Cardiac fibroblast (primary cell): Measurements from ENCODE around the gene BMP8B.
"Not testable (repeated sequence)": the region's sequence is repeated elsewhere in the genome, so short reads cannot be mapped to it uniquely, and the experiment has no call there.

Experiments used
- DNase-seq, 2 donors: peaks; one replicate each; pipeline versions ENCODE4 v3.0.0 to v3.0.0-alpha.2; 2010; ENCODE audit warnings: low read depth in 2 of 2
- H3K4me3 ChIP-seq, 2 donors: replicated peaks in 1 of 2; 1 replicate in 1 of 2; 2 replicates in 1 of 2; pipeline ENCODE4 v1.5.1; 2011; ENCODE audit warnings: low read depth in 2 of 2, low read length in 2 of 2, mild to moderate bottlenecking in 2 of 2, moderate library complexity in 1 of 2
- CTCF ChIP-seq: IDR thresholded peaks from one replicate; pipeline ENCODE4 v1.5.1; 2011; ENCODE audit warnings: low read depth, mild to moderate bottlenecking, low read length, inconsistent platforms

The BMP8B gene

GRCh38 chr1:39832294-39832693, 43.6 kb upstream of the BMP8B start:
- no peak for TF ChIP-seq CTCF
- no peak overlapping the region for H3K4me3 ChIP-seq
- no peak for DNase-seq

- H3K4me3 ChIP-seq, result no peak overlapping the region
- no peak for TF ChIP-seq CTCF
- DNase-seq, result peak in 1 of 2 donors; percentile 23
Measured at GRCh38 chr1:39829791-39830533, 41.3 kb upstream of the BMP8B start.

GRCh38 chr1:39828734-39829133, 40.1 kb upstream of the BMP8B start:
- H3K4me3 ChIP-seq, result no peak overlapping the region
- DNase-seq, result no peak
- TF ChIP-seq CTCF, result no peak

GRCh38 chr1:39828255-39828654, 39.6 kb upstream of the BMP8B start:
- not testable (repeated sequence) for DNase-seq, H3K4me3 ChIP-seq

GRCh38 chr1:39827201-39827600, 38.5 kb upstream of the BMP8B start:
- TF ChIP-seq CTCF, result no peak
- no peak overlapping the region for H3K4me3 ChIP-seq
- DNase-seq, result no peak

GRCh38 chr1:39826583-39826982, 37.9 kb upstream of the BMP8B start:
- TF ChIP-seq CTCF, result no peak
- no peak for DNase-seq
- no peak overlapping the region for H3K4me3 ChIP-seq

GRCh38 chr1:39825432-39825941, 36.8 kb upstream of the BMP8B start:
- no peak for TF ChIP-seq CTCF
- no peak for DNase-seq
- H3K4me3 ChIP-seq, result no peak overlapping the region

GRCh38 chr1:39823450-39823849, 34.8 kb upstream of the BMP8B start:
- DNase-seq, H3K4me3 ChIP-seq: not testable (repeated sequence)
